Measurements from ENCODE around the gene LRG1.

LRG1 gene

GRCh38 chr19:4499855-4500254 lies 40.0 kb downstream of the LRG1 start:
- ATAC-seq: no peak
- no peak for TF ChIP-seq TOX (CRISPR knock-in tag; IDR thresholded peaks at IDR 0.05; ENCODE audit: borderline replicate concordance)
- no peak for TF ChIP-seq CSRNP3 (CRISPR knock-in tag; IDR thresholded peaks at IDR 0.05)
- TF ChIP-seq ZNF8 (CRISPR knock-in tag; IDR thresholded peaks at IDR 0.05): no peak
- TF ChIP-seq BACH2 (CRISPR knock-in tag; IDR thresholded peaks at IDR 0.05; ENCODE audit: borderline replicate concordance): no peak
- TF ChIP-seq PPARA (CRISPR knock-in tag; IDR thresholded peaks at IDR 0.05; ENCODE audit: borderline replicate concordance): no peak
- no peak for TF ChIP-seq ZC3H10 (CRISPR knock-in tag; IDR thresholded peaks at IDR 0.05)
- no peak for TF ChIP-seq ESRRG (CRISPR knock-in tag; IDR thresholded peaks at IDR 0.05)
- TF ChIP-seq CSDC2 (CRISPR knock-in tag; IDR thresholded peaks at IDR 0.05): no peak
- TF ChIP-seq ZNF70 (CRISPR knock-in tag; IDR thresholded peaks at IDR 0.05): no peak
- TF ChIP-seq, protein P1, sequence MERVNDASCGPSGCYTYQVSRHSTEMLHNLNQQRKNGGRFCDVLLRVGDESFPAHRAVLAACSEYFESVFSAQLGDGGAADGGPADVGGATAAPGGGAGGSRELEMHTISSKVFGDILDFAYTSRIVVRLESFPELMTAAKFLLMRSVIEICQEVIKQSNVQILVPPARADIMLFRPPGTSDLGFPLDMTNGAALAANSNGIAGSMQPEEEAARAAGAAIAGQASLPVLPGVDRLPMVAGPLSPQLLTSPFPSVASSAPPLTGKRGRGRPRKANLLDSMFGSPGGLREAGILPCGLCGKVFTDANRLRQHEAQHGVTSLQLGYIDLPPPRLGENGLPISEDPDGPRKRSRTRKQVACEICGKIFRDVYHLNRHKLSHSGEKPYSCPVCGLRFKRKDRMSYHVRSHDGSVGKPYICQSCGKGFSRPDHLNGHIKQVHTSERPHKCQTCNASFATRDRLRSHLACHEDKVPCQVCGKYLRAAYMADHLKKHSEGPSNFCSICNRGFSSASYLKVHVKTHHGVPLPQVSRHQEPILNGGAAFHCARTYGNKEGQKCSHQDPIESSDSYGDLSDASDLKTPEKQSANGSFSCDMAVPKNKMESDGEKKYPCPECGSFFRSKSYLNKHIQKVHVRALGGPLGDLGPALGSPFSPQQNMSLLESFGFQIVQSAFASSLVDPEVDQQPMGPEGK (CRISPR knock-in tag; IDR thresholded peaks at IDR 0.05; ENCODE audit: borderline replicate concordance): no peak
- TF ChIP-seq ZFP30 (CRISPR knock-in tag; IDR thresholded peaks at IDR 0.05): no peak
- TF ChIP-seq, protein P2, sequence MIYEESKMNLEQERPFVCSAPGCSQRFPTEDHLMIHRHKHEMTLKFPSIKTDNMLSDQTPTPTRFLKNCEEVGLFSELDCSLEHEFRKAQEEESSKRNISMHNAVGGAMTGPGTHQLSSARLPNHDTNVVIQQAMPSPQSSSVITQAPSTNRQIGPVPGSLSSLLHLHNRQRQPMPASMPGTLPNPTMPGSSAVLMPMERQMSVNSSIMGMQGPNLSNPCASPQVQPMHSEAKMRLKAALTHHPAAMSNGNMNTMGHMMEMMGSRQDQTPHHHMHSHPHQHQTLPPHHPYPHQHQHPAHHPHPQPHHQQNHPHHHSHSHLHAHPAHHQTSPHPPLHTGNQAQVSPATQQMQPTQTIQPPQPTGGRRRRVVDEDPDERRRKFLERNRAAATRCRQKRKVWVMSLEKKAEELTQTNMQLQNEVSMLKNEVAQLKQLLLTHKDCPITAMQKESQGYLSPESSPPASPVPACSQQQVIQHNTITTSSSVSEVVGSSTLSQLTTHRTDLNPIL (CRISPR knock-in tag; IDR thresholded peaks at IDR 0.05; ENCODE audit: low read depth): no peak
- TF ChIP-seq ARNTL (CRISPR knock-in tag; IDR thresholded peaks at IDR 0.05; ENCODE audit: borderline replicate concordance, low read depth): no peak
- no peak for TF ChIP-seq ZNF565 (CRISPR knock-in tag; conservative IDR thresholded peaks at IDR 0.05; ENCODE audit: low read depth)

DNA sequence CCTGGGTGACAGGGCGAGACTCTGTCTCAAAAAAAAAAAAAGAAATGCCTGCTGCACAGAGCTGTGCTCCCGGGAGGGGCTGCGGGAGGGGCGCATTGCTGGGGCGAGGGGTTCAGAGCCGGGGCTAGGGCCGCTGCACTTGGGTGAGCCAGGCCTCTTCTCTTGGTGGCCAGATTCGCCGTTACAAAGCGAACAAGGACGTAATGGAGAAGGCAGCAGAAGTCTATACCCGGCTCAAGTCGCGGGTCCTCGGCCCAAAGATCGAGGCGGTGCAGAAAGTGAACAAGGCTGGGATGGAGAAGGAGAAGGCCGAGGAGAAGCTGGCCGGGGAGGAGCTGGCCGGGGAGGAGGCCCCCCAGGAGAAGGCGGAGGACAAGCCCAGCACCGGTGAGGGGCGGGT lies 40.5 kb downstream of the LRG1 start:
- ATAC-seq: no peak
- TF ChIP-seq ZFP3 (CRISPR knock-in tag; IDR thresholded peaks at IDR 0.05) (no peak), ZNF8 (CRISPR knock-in tag; IDR thresholded peaks at IDR 0.05) (no peak), TOX (CRISPR knock-in tag; IDR thresholded peaks at IDR 0.05; ENCODE audit: borderline replicate concordance) (no peak), ZC3H10 (CRISPR knock-in tag; IDR thresholded peaks at IDR 0.05) (no peak), PPARA (CRISPR knock-in tag; IDR thresholded peaks at IDR 0.05; ENCODE audit: borderline replicate concordance) (no peak), TCF4 (CRISPR knock-in tag; IDR thresholded peaks at IDR 0.05; ENCODE audit: borderline replicate concordance) (no peak), ESRRG (CRISPR knock-in tag; IDR thresholded peaks at IDR 0.05) (no peak), ZNF70 (CRISPR knock-in tag; IDR thresholded peaks at IDR 0.05) (no peak), CSRNP3 (CRISPR knock-in tag; IDR thresholded peaks at IDR 0.05) (no peak), ZNF565 (CRISPR knock-in tag; conservative IDR thresholded peaks at IDR 0.05; ENCODE audit: low read depth) (no peak), BACH2 (CRISPR knock-in tag; IDR thresholded peaks at IDR 0.05; ENCODE audit: borderline replicate concordance) (no peak), SNAI2 (CRISPR knock-in tag; IDR thresholded peaks at IDR 0.05) (no peak)

DNA sequence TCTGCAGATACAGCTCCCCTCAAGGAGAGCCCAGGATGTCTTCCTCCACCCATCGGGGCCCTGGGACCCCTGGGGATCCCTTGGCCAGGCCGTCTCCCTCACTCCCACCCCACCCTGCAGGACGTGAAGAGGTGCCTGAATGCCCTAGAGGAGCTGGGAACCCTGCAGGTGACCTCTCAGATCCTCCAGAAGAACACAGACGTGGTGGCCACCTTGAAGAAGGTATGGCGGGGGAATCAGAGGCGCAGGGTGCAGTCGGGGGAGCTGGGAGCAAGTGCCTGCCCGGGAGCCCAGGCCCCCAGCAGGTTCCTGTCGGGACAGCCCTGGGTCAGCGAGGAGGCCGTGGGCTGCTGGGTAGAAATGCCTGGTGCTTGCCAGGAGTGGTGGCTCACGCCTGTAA lies 41.1 kb downstream of the LRG1 start:
- TF ChIP-seq ZNF70 (CRISPR knock-in tag; IDR thresholded peaks at IDR 0.05) (no peak), ISL1 (CRISPR knock-in tag; IDR thresholded peaks at IDR 0.05) (no peak), ZFP30 (CRISPR knock-in tag; IDR thresholded peaks at IDR 0.05) (no peak), OSR1 (CRISPR knock-in tag; IDR thresholded peaks at IDR 0.05) (no peak), ARNTL (CRISPR knock-in tag; IDR thresholded peaks at IDR 0.05; ENCODE audit: borderline replicate concordance, low read depth) (no peak), BACH2 (CRISPR knock-in tag; IDR thresholded peaks at IDR 0.05; ENCODE audit: borderline replicate concordance) (no peak), GLIS3 (CRISPR knock-in tag; IDR thresholded peaks at IDR 0.05) (no peak), PPARA (CRISPR knock-in tag; IDR thresholded peaks at IDR 0.05; ENCODE audit: borderline replicate concordance) (no peak), ZC3H10 (CRISPR knock-in tag; IDR thresholded peaks at IDR 0.05) (no peak), CSDC2 (CRISPR knock-in tag; IDR thresholded peaks at IDR 0.05) (no peak), SNAI2 (CRISPR knock-in tag; IDR thresholded peaks at IDR 0.05) (no peak), ESRRG (CRISPR knock-in tag; IDR thresholded peaks at IDR 0.05) (no peak), RARB (CRISPR knock-in tag; IDR thresholded peaks at IDR 0.05) (no peak), CSRNP3 (CRISPR knock-in tag; IDR thresholded peaks at IDR 0.05) (no peak), ZNF8 (CRISPR knock-in tag; IDR thresholded peaks at IDR 0.05) (no peak), ZNF565 (CRISPR knock-in tag; conservative IDR thresholded peaks at IDR 0.05; ENCODE audit: low read depth) (no peak), TCF4 (CRISPR knock-in tag; IDR thresholded peaks at IDR 0.05; ENCODE audit: borderline replicate concordance) (no peak)
- TF ChIP-seq, protein P3, sequence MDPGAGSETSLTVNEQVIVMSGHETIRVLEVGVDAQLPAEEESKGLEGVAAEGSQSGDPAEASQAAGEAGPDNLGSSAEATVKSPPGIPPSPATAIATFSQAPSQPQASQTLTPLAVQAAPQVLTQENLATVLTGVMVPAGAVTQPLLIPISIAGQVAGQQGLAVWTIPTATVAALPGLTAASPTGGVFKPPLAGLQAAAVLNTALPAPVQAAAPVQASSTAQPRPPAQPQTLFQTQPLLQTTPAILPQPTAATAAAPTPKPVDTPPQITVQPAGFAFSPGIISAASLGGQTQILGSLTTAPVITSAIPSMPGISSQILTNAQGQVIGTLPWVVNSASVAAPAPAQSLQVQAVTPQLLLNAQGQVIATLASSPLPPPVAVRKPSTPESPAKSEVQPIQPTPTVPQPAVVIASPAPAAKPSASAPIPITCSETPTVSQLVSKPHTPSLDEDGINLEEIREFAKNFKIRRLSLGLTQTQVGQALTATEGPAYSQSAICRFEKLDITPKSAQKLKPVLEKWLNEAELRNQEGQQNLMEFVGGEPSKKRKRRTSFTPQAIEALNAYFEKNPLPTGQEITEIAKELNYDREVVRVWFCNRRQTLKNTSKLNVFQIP (CRISPR knock-in tag; IDR thresholded peaks at IDR 0.05; ENCODE audit: borderline replicate concordance, low read depth): no peak
- TF ChIP-seq, protein P2 (CRISPR knock-in tag; IDR thresholded peaks at IDR 0.05; ENCODE audit: low read depth): no peak
- TF ChIP-seq, protein P1 (CRISPR knock-in tag; IDR thresholded peaks at IDR 0.05; ENCODE audit: borderline replicate concordance): no peak
- no peak for ATAC-seq
